K562 (cell line): ENCODE measurements around the gene ZDHHC14.

ENCODE experiments used
- CTCF ChIP-seq, 3 experiments: IDR thresholded peaks in 2 of 3; conservative IDR thresholded peaks in 1 of 3; 2 replicates each; pipeline ENCODE4 v1.5.1; 2011 to 2012; ENCODE audit warnings: low read length in 3 of 3, mild to moderate bottlenecking in 3 of 3, control low read depth in 2 of 3, improper control_type of control experiment in 1 of 3, inconsistent platforms in 1 of 3, low read depth in 1 of 3, mixed read lengths in 1 of 3, moderate library complexity in 1 of 3; ENCODE audit not compliant: insufficient read depth in 2 of 3
- HDAC6 ChIP-seq: IDR thresholded peaks from 2 replicates; pipeline ENCODE4 v1.6.1; 2012; ENCODE audit warnings: low read depth, mild to moderate bottlenecking, control low read depth, inconsistent platforms, low read length, moderate library complexity
- POLR2H ChIP-seq: IDR thresholded peaks from 2 replicates; pipeline ENCODE4 v1.6.1; 2016; ENCODE audit warnings: missing genetic modification characterization, low read depth, mild to moderate bottlenecking, control low read depth, missing compliant biosample characterization, moderate library complexity
- POLR3A ChIP-seq: IDR thresholded peaks from 2 replicates; pipeline ENCODE4 v1.6.1; 2011; ENCODE audit warnings: borderline replicate concordance, mild to moderate bottlenecking, moderate library complexity; ENCODE audit not compliant: insufficient read length, insufficient read depth; ENCODE audit errors: extremely low read depth
- XRCC4 ChIP-seq: IDR thresholded peaks from one replicate; pipeline ENCODE4 v1.6.1; 2011; ENCODE audit not compliant: insufficient read depth, insufficient read length; ENCODE audit errors: extremely low read depth
- ZNF280B ChIP-seq: fragments of 250-450 bp; sonication (Bioruptor Pico); IDR thresholded peaks from 2 replicates; pipeline ENCODE4 v1.5.1; 2021; ENCODE audit warnings: mild to moderate bottlenecking
- ZNF780A ChIP-seq: fragments of 250-450 bp; sonication (Bioruptor Pico); IDR thresholded peaks from 2 replicates; pipeline ENCODE4 v1.5.0; 2021; ENCODE audit warnings: mild to moderate bottlenecking

- TF ChIP-seq POLR3A (no peak), POLR2H (tag) (no peak), HDAC6 (no peak), ZNF780A (CRISPR knock-in tag) (no peak), ZNF280B (no peak), XRCC4 (no peak), CTCF (IDR thresholded peaks at IDR 0.05 in 2 of 3, conservative IDR thresholded peaks at IDR 0.05 in 1 of 3; ENCODE audit: insufficient read depth in 2 of 3, low read depth in 1 of 3, low read length in 3 of 3) (no peak)
Measured at GRCh38 chr6:157562997-157563396, 182.0 kb downstream of the ZDHHC14 start.
